Liver (tissue), 9 donors: ENCODE measurements around the gene CBX8. TPM values are rescaled to one million over a fixed set of nuclear protein-coding genes. Genes with fewer than 3 reads are reported as not detected.

Experiments
- DNase-seq: peaks from one replicate; pipeline ENCODE4 v3.0.0-alpha.2; 2017; ENCODE audit warnings: low spot score
- H3K27ac ChIP-seq, 2 donors: one replicate each; pipeline ENCODE4 v1.7.0; 2013; ENCODE audit warnings: inconsistent platforms in 2 of 2, low read length in 2 of 2, control low read depth in 1 of 2, low read depth in 1 of 2, mild to moderate bottlenecking in 1 of 2
- H3K27me3 ChIP-seq, 4 donors: one replicate each; pipeline versions ENCODE4 v1.6.1 to v1.7.0; 2013; ENCODE audit warnings: low read length in 3 of 4, inconsistent platforms in 1 of 4, mild to moderate bottlenecking in 1 of 4, moderate library complexity in 1 of 4; ENCODE audit not compliant: control insufficient read depth in 4 of 4, insufficient read depth in 4 of 4
- H3K36me3 ChIP-seq, 4 donors: one replicate each; pipeline versions ENCODE4 v1.6.1 to v1.7.0; 2013; ENCODE audit warnings: low read length in 3 of 4, mild to moderate bottlenecking in 3 of 4, low read depth in 1 of 4, moderate library complexity in 1 of 4; ENCODE audit not compliant: control insufficient read depth in 4 of 4, insufficient read depth in 3 of 4
- H3K4me1 ChIP-seq, 4 donors: one replicate each; pipeline versions ENCODE4 v1.6.1 to v1.7.0; 2013; ENCODE audit warnings: low read length in 3 of 4, mild to moderate bottlenecking in 3 of 4, moderate library complexity in 1 of 4; ENCODE audit not compliant: control insufficient read depth in 4 of 4, insufficient read depth in 4 of 4
- H3K4me3 ChIP-seq, 3 donors: one replicate each; pipeline versions ENCODE4 v1.6.1 to v1.7.0; 2013; ENCODE audit warnings: low read length in 3 of 3, control low read depth in 1 of 3, low read depth in 1 of 3, mild to moderate bottlenecking in 1 of 3
- H3K9ac ChIP-seq, 2 donors: one replicate each; pipeline ENCODE4 v1.7.0; 2013; ENCODE audit warnings: low read length in 2 of 2, mild to moderate bottlenecking in 2 of 2, moderate library complexity in 2 of 2, control low read depth in 1 of 2, low read depth in 1 of 2
- H3K9me3 ChIP-seq, 4 donors: one replicate each; pipeline versions ENCODE4 v1.6.1 to v1.7.0; 2013; ENCODE audit warnings: low read length in 3 of 4; ENCODE audit not compliant: control insufficient read depth in 4 of 4
- EGR1 ChIP-seq, 2 donors: IDR thresholded peaks; 2 replicates each; pipeline ENCODE4 v1.6.1; 2016 to 2018; ENCODE audit warnings: antibody characterized with exemption in 2 of 2, low read depth in 2 of 2
- FOXA1 ChIP-seq: IDR thresholded peaks from 2 replicates; pipeline ENCODE4 v1.6.1; 2016; ENCODE audit warnings: antibody characterized with exemption
- FOXA2 ChIP-seq: IDR thresholded peaks from 2 replicates; pipeline ENCODE4 v1.6.1; 2016; ENCODE audit warnings: antibody characterized with exemption
- GABPA ChIP-seq, 2 donors: IDR thresholded peaks in 1 of 2; conservative IDR thresholded peaks in 1 of 2; 2 replicates each; pipeline ENCODE4 v1.6.1; 2016; ENCODE audit warnings: antibody characterized with exemption in 2 of 2, mild to moderate bottlenecking in 1 of 2, moderate library complexity in 1 of 2
- HNF4A ChIP-seq, 2 donors: conservative IDR thresholded peaks; 2 replicates each; pipeline ENCODE4 v1.6.1; 2016; ENCODE audit warnings: antibody characterized with exemption in 2 of 2, mild to moderate bottlenecking in 2 of 2
- HNF4G ChIP-seq: IDR thresholded peaks from 2 replicates; pipeline ENCODE4 v1.6.1; 2016; ENCODE audit warnings: antibody characterized with exemption
- JUND ChIP-seq, 2 donors: IDR thresholded peaks; 2 replicates each; pipeline ENCODE4 v1.6.1; 2016; ENCODE audit warnings: antibody characterized with exemption in 2 of 2
- NR2F2 ChIP-seq: IDR thresholded peaks from 2 replicates; pipeline ENCODE4 v1.6.1; 2016; ENCODE audit warnings: antibody characterized with exemption
- RAD21 ChIP-seq, 2 donors: IDR thresholded peaks; 2 replicates each; pipeline ENCODE4 v1.6.1; 2016; ENCODE audit warnings: antibody characterized with exemption in 2 of 2, mild to moderate bottlenecking in 2 of 2
- RXRA ChIP-seq, 2 donors: IDR thresholded peaks; 2 replicates each; pipeline ENCODE4 v1.6.1; 2017 to 2018; ENCODE audit warnings: antibody characterized with exemption in 2 of 2, mild to moderate bottlenecking in 1 of 2
- SP1 ChIP-seq: IDR thresholded peaks from 2 replicates; pipeline ENCODE4 v1.6.1; 2018; ENCODE audit warnings: antibody characterized with exemption, mild to moderate bottlenecking
- TAF1 ChIP-seq: conservative IDR thresholded peaks from 2 replicates; pipeline ENCODE4 v1.6.1; 2016; ENCODE audit warnings: antibody characterized with exemption, mild to moderate bottlenecking
- YY1 ChIP-seq: IDR thresholded peaks from 2 replicates; pipeline ENCODE4 v1.6.1; 2016; ENCODE audit warnings: antibody characterized with exemption, mild to moderate bottlenecking
- WGBS: extraction: QIAGEN DNeasy Blood & Tissue Kit; methylation state at CpG from one replicate; pipeline ENCODE4 v1.1.7; 2013; 5-methylcytosine and 5-hydroxymethylcytosine counted together
- polyA plus RNA-seq, 2 donors: library from polyadenylated mRNA; stranded (reverse) in 1 of 2; unstranded in 1 of 2; fragments of 200-250 nt in 1 of 2; fragments of >200 nt in 1 of 2; fragmentation: Nextera tagmentation in 1 of 2; extraction: Ambion mirVana in 1 of 2; gene quantifications; one replicate each; pipeline versions ENCODE4 v1.2.1 to v1.2.3, GENCODE V29; 2013 to 2015
- total RNA-seq, 2 donors: library from RNA; depleted of rRNA; stranded (reverse); fragments of >200 nt; gene quantifications; one replicate each; pipeline ENCODE4 v1.2.3, GENCODE V29; 2014
- TF ChIP-seq, protein P1 (sequence below): IDR thresholded peaks from 2 replicates; pipeline ENCODE4 v1.6.1; 2016; ENCODE audit warnings: antibody characterized with exemption
- TF ChIP-seq, protein P2 (sequence below): IDR thresholded peaks from 2 replicates; pipeline ENCODE4 v1.6.1; 2016; ENCODE audit warnings: antibody characterized with exemption
- TF ChIP-seq, protein P3 (sequence below): IDR thresholded peaks from 2 replicates; pipeline ENCODE4 v1.6.1; 2016; ENCODE audit warnings: antibody characterized with exemption
- TF ChIP-seq, protein P4 (sequence below): fragments of 150-350 bp; IDR thresholded peaks from 2 replicates; pipeline ENCODE4 v1.5.1; 2017; ENCODE audit warnings: improper control_type of control experiment, low read depth, low read length; ENCODE audit not compliant: missing input control
- TF ChIP-seq, protein P5 (sequence below): IDR thresholded peaks from 2 replicates; pipeline ENCODE4 v1.6.1; 2016; ENCODE audit warnings: antibody characterized with exemption, mild to moderate bottlenecking
- donor health status: healthy.
- donor health status: healthy.
- donor health status: healthy.
- donor health status: healthy.
- donor health status: healthy.

Gene CBX8
- total and polyA plus RNA-seq, 4 donors: 0.75 to 2.7 (median 1.9) TPM

DNA sequence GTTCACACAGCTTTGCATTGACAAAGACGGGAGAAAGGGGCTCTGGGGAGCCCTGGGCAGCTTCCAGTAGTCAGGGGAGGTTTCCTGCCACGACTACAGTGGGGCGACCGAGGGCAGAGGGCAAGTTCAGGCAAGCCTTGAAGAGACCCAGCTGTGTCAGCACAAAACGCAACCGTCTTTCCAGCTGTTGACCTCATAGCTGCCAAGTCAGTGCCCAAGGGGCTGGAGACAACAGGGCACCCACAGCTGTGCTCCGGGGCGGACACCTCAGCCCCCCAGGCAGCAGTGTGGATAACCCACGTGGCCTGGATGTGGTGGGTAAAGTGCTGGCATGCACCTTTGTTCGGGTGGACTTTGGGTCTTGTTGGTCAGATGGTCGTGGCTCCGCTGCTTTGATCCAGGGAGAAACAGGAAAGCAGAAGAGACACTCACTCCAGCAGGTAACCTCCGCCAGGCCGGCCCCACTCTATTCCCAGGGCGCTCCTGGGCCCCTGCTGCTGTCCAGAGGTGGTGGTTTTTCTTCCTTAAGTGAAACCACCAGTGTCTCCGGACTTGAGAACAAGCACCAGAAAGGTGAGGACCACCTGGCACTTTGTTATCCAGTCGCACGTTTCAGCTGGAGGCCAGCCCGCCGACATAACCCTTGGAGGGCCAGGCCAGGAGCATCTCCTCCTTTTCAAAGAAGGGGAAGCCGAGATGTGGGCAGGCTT, 36.5 kb downstream of the CBX8 start:
- H3K27me3 ChIP-seq: no peaks in the 10 kb centered on the region
- DNase-seq: no peak
- TF ChIP-seq HNF4A (conservative IDR thresholded peaks at IDR 0.05): no peak
- no peak for TF ChIP-seq FOXA1
- TF ChIP-seq FOXA2: no peak
- TF ChIP-seq JUND (IDR thresholded peaks at IDR 0.05): no peak
- TF ChIP-seq EGR1 (IDR thresholded peaks at IDR 0.05; ENCODE audit: low read depth in 2 of 2): no peak
- TF ChIP-seq GABPA (IDR thresholded peaks at IDR 0.05 in 1 of 2, conservative IDR thresholded peaks at IDR 0.05 in 1 of 2): no peak
- TF ChIP-seq TAF1: no peak
- no peak for TF ChIP-seq RXRA (IDR thresholded peaks at IDR 0.05)
- TF ChIP-seq NR2F2: no peak
- TF ChIP-seq, protein P1, sequence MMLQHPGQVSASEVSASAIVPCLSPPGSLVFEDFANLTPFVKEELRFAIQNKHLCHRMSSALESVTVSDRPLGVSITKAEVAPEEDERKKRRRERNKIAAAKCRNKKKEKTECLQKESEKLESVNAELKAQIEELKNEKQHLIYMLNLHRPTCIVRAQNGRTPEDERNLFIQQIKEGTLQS: no peak
- TF ChIP-seq, protein P2, sequence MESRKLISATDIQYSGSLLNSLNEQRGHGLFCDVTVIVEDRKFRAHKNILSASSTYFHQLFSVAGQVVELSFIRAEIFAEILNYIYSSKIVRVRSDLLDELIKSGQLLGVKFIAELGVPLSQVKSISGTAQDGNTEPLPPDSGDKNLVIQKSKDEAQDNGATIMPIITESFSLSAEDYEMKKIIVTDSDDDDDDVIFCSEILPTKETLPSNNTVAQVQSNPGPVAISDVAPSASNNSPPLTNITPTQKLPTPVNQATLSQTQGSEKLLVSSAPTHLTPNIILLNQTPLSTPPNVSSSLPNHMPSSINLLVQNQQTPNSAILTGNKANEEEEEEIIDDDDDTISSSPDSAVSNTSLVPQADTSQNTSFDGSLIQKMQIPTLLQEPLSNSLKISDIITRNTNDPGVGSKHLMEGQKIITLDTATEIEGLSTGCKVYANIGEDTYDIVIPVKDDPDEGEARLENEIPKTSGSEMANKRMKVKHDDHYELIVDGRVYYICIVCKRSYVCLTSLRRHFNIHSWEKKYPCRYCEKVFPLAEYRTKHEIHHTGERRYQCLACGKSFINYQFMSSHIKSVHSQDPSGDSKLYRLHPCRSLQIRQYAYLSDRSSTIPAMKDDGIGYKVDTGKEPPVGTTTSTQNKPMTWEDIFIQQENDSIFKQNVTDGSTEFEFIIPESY: no peak
- no peak overlapping the region for H3K4me3 ChIP-seq
- 83% methylated on average over 21 of the region's 21 CpGs for WGBS
- H3K27ac ChIP-seq: no peak overlapping the region
- no peaks in the 10 kb centered on the region for H3K4me1 ChIP-seq
- H3K9ac ChIP-seq: no peak overlapping the region
- H3K9me3 ChIP-seq: no peaks in the 10 kb centered on the region
- no peaks in the 10 kb centered on the region for H3K36me3 ChIP-seq

DNA sequence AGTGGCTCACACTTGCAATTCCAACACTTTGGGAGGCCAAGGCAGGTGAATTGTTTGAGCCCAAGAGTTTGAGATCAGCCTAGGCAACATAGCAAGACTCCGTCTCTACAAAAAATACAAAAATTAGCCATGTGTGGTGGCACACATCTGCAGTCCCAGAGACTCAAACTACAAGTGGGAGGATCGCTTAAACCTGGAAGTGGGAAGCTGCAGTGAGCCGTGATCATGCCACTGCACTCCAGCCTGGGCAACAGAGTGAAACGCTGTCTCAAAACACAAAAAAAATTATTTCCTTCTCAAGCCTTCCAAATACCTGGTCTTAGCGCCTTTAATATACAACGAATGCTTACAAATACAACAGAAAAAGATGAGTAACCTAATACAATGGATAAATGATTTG, 38.6 kb downstream of the CBX8 start:
- no peak for TF ChIP-seq HNF4G
- no peak for TF ChIP-seq FOXA1
- no peak for TF ChIP-seq SP1
- TF ChIP-seq RAD21 (IDR thresholded peaks at IDR 0.05): no peak
- TF ChIP-seq, protein P1: no peak
- TF ChIP-seq, protein P2: no peak
- TF ChIP-seq RXRA (IDR thresholded peaks at IDR 0.05): no peak
- TF ChIP-seq, protein P3, sequence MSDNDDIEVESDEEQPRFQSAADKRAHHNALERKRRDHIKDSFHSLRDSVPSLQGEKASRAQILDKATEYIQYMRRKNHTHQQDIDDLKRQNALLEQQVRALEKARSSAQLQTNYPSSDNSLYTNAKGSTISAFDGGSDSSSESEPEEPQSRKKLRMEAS: no peak
- no peak for TF ChIP-seq JUND (IDR thresholded peaks at IDR 0.05)
- TF ChIP-seq, protein P4, sequence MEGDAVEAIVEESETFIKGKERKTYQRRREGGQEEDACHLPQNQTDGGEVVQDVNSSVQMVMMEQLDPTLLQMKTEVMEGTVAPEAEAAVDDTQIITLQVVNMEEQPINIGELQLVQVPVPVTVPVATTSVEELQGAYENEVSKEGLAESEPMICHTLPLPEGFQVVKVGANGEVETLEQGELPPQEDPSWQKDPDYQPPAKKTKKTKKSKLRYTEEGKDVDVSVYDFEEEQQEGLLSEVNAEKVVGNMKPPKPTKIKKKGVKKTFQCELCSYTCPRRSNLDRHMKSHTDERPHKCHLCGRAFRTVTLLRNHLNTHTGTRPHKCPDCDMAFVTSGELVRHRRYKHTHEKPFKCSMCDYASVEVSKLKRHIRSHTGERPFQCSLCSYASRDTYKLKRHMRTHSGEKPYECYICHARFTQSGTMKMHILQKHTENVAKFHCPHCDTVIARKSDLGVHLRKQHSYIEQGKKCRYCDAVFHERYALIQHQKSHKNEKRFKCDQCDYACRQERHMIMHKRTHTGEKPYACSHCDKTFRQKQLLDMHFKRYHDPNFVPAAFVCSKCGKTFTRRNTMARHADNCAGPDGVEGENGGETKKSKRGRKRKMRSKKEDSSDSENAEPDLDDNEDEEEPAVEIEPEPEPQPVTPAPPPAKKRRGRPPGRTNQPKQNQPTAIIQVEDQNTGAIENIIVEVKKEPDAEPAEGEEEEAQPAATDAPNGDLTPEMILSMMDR: no peak
- no peak for TF ChIP-seq GABPA (IDR thresholded peaks at IDR 0.05 in 1 of 2, conservative IDR thresholded peaks at IDR 0.05 in 1 of 2)
- no peak for TF ChIP-seq TAF1
- no peak for TF ChIP-seq NR2F2
- no peak for TF ChIP-seq EGR1 (IDR thresholded peaks at IDR 0.05; ENCODE audit: low read depth in 2 of 2)
- TF ChIP-seq HNF4A (conservative IDR thresholded peaks at IDR 0.05): no peak
- TF ChIP-seq, protein P5, sequence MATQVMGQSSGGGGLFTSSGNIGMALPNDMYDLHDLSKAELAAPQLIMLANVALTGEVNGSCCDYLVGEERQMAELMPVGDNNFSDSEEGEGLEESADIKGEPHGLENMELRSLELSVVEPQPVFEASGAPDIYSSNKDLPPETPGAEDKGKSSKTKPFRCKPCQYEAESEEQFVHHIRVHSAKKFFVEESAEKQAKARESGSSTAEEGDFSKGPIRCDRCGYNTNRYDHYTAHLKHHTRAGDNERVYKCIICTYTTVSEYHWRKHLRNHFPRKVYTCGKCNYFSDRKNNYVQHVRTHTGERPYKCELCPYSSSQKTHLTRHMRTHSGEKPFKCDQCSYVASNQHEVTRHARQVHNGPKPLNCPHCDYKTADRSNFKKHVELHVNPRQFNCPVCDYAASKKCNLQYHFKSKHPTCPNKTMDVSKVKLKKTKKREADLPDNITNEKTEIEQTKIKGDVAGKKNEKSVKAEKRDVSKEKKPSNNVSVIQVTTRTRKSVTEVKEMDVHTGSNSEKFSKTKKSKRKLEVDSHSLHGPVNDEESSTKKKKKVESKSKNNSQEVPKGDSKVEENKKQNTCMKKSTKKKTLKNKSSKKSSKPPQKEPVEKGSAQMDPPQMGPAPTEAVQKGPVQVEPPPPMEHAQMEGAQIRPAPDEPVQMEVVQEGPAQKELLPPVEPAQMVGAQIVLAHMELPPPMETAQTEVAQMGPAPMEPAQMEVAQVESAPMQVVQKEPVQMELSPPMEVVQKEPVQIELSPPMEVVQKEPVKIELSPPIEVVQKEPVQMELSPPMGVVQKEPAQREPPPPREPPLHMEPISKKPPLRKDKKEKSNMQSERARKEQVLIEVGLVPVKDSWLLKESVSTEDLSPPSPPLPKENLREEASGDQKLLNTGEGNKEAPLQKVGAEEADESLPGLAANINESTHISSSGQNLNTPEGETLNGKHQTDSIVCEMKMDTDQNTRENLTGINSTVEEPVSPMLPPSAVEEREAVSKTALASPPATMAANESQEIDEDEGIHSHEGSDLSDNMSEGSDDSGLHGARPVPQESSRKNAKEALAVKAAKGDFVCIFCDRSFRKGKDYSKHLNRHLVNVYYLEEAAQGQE: no peak
- TF ChIP-seq FOXA2: no peak
- TF ChIP-seq YY1: no peak
- Histone ChIP-seq H3K9me3 (no peaks in the 10 kb centered on the region), H3K27ac (no peak overlapping the region), H3K36me3 (no peaks in the 10 kb centered on the region), H3K27me3 (no peaks in the 10 kb centered on the region), H3K9ac (no peak overlapping the region), H3K4me1 (no peaks in the 10 kb centered on the region), H3K4me3 (no peak overlapping the region)
- WGBS: 94% methylated on average over 6 of the region's 6 CpGs
- no peak for DNase-seq
